WERI-Rb-1 (cell line): ENCODE data around the gene AKAP13.

Experiments
- DNase-seq: peaks from one replicate; pipeline ENCODE4 v3.0.0-alpha.2; 2020
- H3K27ac ChIP-seq: fragments of 250-450 bp; sonication (Bioruptor Pico); 2 replicates; pipeline ENCODE4 v1.5.1; 2020; ENCODE audit warnings: mild to moderate bottlenecking, moderate library complexity
- H3K27me3 ChIP-seq: fragments of 250-450 bp; sonication (Bioruptor Pico); 2 replicates; pipeline ENCODE4 v1.5.1; 2021; ENCODE audit warnings: mild to moderate bottlenecking, low read depth, moderate library complexity; ENCODE audit not compliant: insufficient read depth, severe bottlenecking
- H3K36me3 ChIP-seq: fragments of 250-450 bp; sonication (Bioruptor Pico); 2 replicates; pipeline ENCODE4 v1.5.1; 2020; ENCODE audit warnings: mild to moderate bottlenecking, moderate library complexity
- H3K4me3 ChIP-seq: 2 replicates; pipeline ENCODE4 v1.5.1; 2011; ENCODE audit warnings: low read depth, mild to moderate bottlenecking, control low read depth, low read length
- H3K9me3 ChIP-seq: fragments of 250-450 bp; sonication (Bioruptor Pico); 2 replicates; pipeline ENCODE4 v1.5.1; 2021; ENCODE audit warnings: mild to moderate bottlenecking, moderate library complexity; ENCODE audit not compliant: severe bottlenecking
- TF ChIP-seq, protein P1 (sequence below): IDR thresholded peaks from 2 replicates; pipeline ENCODE4 v1.5.1; 2011; ENCODE audit warnings: low read depth, mild to moderate bottlenecking, control low read depth, inconsistent platforms, low read length

The AKAP13 gene

DNA sequence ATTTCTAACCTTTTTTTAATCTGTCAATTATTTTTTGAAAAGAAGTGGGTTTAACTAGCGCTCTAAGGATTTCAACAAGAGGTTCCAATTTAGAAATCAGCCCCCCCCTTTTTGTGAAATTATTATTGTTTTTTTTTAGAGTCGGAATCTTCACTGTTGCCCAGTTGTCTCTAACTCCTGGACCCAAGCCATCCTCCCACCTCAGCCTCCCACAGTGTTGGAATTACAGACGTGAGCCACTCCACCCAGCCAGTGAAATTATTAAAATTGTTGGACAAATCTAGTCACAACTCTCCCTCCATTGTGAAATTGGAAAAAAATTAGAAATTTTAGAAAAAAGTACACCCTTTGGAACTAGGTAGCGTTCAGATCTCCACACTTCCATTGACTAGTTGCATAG lies 2.5 kb downstream of the AKAP13 start:
- Histone ChIP-seq H3K27me3 (no peaks in the 10 kb centered on the region), H3K27ac (no peak overlapping the region; the same call in 1 of the 2 replicates), H3K36me3 (peaks cover 35% of the 10 kb centered on the region), H3K4me3 (peak overlapping the region; percentile 86), H3K9me3 (no peaks in the 10 kb centered on the region)
- TF ChIP-seq, protein P1, sequence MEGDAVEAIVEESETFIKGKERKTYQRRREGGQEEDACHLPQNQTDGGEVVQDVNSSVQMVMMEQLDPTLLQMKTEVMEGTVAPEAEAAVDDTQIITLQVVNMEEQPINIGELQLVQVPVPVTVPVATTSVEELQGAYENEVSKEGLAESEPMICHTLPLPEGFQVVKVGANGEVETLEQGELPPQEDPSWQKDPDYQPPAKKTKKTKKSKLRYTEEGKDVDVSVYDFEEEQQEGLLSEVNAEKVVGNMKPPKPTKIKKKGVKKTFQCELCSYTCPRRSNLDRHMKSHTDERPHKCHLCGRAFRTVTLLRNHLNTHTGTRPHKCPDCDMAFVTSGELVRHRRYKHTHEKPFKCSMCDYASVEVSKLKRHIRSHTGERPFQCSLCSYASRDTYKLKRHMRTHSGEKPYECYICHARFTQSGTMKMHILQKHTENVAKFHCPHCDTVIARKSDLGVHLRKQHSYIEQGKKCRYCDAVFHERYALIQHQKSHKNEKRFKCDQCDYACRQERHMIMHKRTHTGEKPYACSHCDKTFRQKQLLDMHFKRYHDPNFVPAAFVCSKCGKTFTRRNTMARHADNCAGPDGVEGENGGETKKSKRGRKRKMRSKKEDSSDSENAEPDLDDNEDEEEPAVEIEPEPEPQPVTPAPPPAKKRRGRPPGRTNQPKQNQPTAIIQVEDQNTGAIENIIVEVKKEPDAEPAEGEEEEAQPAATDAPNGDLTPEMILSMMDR: no peak
- no peak for DNase-seq

DNA sequence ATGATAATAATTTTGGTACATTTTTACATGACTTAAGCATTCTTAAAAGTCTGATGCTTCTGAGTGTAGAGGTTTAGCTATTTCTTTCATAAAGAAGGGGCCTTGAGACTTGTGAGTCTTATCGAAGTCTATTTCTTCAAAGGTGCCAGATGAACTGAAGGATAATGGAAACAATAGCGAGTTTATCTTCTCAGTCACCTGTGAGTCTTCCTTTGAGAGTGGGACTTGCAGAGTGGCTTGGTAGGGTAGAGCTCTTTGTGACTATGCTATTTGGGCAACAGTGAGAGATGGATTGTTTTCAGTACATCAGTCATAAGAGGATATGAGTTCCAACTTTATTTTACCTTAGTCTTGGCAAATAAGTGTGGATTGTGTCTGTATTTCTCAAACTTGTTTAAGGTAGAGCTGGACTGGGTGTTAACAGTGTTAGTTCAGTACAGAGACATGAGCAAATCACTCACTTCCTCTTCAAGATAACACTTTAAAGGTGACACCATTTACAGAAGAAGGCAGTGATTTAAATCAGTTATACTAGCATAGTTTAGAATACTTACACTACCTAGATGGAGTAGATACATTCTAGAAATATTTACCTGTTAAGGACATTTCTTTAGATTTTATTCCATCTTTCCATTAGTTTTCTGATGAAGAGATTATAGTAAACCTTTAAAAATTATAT lies 3.2 kb downstream of the AKAP13 start:
- H3K27ac ChIP-seq: no peak overlapping the region; the same call in 1 of the 2 replicates
- TF ChIP-seq, protein P1: no peak
- H3K27me3 ChIP-seq: no peaks in the 10 kb centered on the region
- DNase-seq: no peak
- H3K4me3 ChIP-seq: peak overlapping the region; percentile 86
- peaks cover 35% of the 10 kb centered on the region for H3K36me3 ChIP-seq
- H3K9me3 ChIP-seq: no peaks in the 10 kb centered on the region

DNA sequence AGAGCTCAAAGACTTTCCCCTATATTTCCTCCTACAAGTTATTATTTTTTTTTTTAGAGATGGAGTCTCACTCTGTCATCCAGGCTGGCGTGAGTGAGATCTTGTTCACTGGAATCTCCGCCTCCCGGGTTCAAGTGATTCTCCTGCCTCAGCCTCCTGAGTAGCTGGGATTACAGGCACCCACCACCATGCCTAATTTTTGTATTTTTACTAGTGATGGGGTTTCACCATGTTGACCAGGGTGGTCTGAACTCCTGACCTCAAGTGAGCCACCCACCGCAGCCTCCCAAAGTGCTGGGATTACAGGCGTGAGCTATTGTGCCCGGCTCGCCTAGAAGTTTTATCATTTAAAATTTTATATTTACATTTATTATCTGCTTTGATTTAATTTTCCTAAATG lies 5.9 kb downstream of the AKAP13 start:
- TF ChIP-seq, protein P1: no peak
- H3K27ac ChIP-seq: no peak overlapping the region
- no peak for DNase-seq

DNA sequence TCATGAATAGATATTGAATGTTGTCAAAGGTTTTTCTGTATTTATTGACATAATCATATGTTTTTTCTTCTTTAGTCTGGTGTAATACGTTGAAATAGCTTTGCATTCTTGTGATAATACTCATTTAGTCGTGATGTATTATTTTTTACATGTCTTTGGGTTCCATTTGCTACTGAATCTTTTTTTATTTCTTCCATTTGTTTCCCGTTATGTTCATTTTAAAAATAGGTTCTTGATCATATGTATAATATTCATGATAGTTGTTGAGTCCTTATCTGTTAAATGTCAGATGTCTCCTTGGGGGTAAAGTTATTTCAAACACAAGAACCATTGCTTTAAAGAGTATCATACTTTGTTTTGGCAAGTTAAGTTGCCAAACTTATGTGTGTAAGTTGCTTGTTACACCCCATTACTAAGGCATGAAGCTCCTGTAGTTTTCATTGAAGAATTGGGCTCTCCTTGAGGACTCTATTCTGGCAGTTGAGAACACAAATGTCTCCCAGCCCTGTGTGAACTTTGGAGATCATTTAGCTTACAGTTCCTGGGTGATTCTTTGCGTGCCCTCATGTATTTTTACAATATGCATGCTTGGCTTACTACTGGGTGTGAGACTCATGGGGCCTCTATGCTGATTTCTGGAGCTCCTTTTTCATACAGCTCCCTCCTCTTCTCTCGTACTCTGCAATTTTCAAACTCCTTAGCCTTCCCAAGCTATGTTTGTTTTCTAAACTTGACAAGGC lies 8.3 kb downstream of the AKAP13 start:
- no peak for DNase-seq
- H3K4me3 ChIP-seq: no peak overlapping the region
- H3K9me3 ChIP-seq: no peaks in the 10 kb centered on the region
- H3K27me3 ChIP-seq: no peaks in the 10 kb centered on the region
- peaks cover 50% of the 10 kb centered on the region for H3K36me3 ChIP-seq
- TF ChIP-seq, protein P1: no peak
- H3K27ac ChIP-seq: no peak overlapping the region

More for the DNA sequence above, 5.9 kb downstream of the AKAP13 start:
- H3K9me3 ChIP-seq: no peaks in the 10 kb centered on the region
- no peaks in the 10 kb centered on the region for H3K27me3 ChIP-seq
- H3K36me3 ChIP-seq: peaks cover 49% of the 10 kb centered on the region
- no peak overlapping the region for H3K4me3 ChIP-seq

- H3K27ac ChIP-seq: no peak overlapping the region
Measured at GRCh38 chr15:85389306-85389650, 8.9 kb downstream of the AKAP13 start.

More at GRCh38 chr15:85389306-85389650, 8.9 kb downstream of the AKAP13 start:
- Histone ChIP-seq H3K36me3 (peaks cover 49% of the 10 kb centered on the region), H3K9me3 (no peaks in the 10 kb centered on the region), H3K27me3 (no peaks in the 10 kb centered on the region), H3K4me3 (no peak overlapping the region)
- TF ChIP-seq, protein P1: no peak
- DNase-seq: no peak
